HK-2 (cell line): ENCODE data around the gene GABRB1.
"Not testable (repeated sequence)": the region's sequence is repeated elsewhere in the genome, so short reads cannot be mapped to it uniquely, and the experiment has no call there.

Experiments
- DNase-seq: peaks from one replicate; pipeline ENCODE4 v3.0.0-alpha.2; 2018; ENCODE audit not compliant: unreplicated experiment

GABRB1 gene

GRCh38 chr4:47289805-47290204 lies 258.4 kb downstream of the GABRB1 start:
- DNase-seq: no peak

DNA sequence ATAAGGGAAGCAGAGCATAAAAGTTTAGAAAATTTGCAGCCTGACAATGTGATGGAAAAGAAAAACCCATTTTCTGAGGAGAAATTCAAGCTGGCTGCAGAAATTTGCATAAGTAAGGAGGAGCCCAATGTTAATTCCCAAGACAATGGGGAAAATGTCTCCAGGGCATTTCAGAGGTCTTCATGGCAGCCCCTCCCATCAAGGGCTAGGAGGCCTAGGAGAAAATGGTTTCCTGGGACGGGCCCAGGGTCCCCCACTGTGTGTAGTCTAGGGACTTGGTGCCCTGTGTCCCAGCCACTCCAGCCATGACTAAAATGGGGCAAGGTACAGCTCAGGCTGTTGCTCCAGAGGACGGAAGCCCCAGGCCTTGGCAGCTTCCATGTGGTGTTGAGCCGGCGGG lies 259.5 kb downstream of the GABRB1 start:
- DNase-seq: not testable (repeated sequence)

GRCh38 chr4:47309165-47309564 lies 277.8 kb downstream of the GABRB1 start:
- DNase-seq: no peak

DNA sequence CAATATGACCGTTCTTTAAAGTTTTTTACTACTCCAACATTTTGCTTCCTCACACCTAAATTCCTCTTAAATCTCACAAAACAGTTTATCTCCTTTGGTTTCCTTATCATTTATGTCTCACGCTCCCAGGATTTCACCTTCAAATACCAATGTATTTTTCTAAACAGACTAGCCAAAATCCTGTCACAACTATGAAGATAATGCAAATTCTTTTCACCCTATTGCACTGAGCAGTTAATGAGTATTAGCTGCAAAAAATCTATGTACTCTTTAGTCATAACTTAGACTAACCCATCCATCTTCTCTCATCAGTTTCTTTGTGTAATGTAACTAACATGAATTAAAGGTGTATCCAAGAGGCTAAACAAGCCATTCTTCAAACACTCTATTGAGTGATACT lies 280.8 kb downstream of the GABRB1 start:
- DNase-seq: no peak

DNA sequence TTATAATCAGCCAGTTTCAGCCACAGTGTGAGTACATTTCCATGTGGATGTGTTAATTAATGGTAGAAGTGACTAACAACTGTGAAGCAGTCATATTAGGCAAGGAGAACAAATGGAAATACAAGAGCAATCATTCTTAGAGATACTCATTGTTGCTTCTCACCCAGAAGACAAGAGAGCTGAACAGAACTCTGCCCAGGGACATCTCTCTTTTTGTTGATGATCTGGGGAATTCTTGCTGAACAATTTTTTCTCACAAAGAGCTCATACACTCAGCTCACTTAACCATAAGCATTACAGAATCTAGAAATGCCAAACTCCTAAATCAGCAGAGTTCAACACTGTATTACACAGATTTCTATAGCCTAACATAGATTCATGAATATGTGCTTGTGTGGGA lies 282.0 kb downstream of the GABRB1 start:
- no peak for DNase-seq

DNA sequence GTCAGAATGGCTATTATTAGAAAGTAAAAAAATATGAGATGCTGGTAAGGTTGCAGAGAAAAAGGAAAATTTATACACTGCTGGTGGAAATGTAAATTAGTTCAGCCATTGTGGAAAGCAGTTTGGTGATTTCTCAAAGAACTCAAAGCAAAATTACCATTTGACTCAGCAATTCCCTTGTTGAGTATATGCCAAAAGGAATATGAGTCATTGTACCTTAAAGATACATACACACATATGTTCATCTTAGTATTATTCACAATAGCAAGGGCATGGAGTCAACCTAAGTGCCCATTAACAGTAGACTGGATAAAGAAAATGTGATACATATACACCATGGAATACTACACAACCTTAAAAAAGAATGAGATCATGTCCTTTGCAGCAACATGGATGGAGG lies 284.0 kb downstream of the GABRB1 start:
- no peak for DNase-seq

GRCh38 chr4:47326025-47326424 lies 294.7 kb downstream of the GABRB1 start:
- DNase-seq: no peak

- DNase-seq: no peak
These were observed 299.5 kb downstream of the GABRB1 start for GRCh38 chr4:47330866-47331265.

DNA sequence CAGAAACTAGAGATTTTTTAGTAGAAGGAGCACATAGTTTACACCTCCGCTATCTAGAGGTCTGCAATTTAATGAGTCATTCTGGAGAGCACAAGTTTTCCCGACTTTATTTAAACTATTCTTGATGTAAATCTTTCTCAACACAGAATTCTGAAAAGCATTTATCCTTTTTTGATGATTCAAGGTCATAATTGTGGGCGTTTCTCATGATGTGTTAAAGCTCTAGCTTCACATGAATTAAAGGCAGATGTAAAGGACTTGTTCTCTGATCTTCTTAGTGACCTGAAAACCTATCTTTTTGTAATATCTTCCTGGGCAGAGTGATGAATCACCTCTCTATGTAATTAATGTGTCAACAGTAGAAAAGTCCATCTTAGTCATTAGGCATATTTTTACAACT lies 303.3 kb downstream of the GABRB1 start:
- DNase-seq: no peak

DNA sequence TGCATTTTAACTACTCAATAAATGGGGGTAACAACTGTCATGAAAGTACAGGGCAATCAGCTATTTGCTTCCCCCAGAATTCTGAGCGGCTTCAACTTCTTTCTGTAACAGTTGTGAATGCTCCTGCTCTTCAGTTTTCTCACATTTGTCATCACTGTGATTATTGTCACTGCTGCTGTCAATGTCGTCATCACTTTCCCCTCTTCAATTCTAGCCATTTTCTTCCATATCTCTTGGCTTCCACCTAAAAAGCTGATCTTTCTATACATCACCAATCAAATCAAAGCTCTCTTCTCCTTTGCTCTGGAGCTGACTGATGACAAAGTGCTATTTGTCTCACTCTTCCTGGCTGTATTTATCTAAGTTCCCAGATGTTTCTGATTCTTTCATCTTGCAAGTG lies 306.5 kb downstream of the GABRB1 start:
- no peak for DNase-seq

GRCh38 chr4:47340914-47341313 lies 309.5 kb downstream of the GABRB1 start:
- DNase-seq: no peak

GRCh38 chr4:47342796-47343195 lies 311.4 kb downstream of the GABRB1 start:
- no peak for DNase-seq

DNA sequence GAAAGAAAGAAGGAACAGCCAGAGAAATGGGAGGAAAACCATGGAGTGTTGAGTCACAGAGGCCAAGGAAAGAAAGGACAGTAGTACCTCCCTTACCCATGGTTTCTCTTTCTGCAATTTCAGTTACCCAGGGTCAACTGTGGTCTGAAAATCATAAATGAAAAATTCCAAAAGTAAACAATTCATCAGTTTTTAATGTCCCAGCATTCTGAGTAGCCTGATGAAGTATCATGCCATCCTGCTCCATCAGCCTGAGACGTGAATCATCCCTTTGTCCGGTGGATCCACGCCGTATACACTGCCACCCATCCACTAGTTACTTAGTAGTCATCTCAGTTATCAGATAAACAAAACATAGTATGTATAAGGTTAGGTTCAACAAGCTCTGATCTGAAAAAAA lies 318.0 kb downstream of the GABRB1 start:
- no peak for DNase-seq

DNA sequence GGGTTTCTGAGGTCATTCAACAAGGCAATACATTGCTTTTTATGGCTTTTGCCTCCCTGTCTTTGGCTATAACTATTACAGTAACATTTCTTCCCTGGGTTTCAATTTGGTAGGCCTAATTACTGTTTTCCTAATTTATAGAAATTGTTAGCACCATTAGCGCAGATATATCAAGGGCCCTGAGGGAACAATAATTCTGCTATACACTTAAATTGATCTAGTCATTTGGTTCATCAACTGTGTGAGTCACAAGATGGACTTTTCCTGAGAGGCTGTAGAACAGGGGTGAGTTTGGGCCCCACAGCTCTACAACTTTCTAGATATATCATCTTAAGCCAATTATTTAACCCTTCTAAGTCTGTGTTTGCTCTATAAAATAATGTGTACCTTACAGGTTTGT lies 324.2 kb downstream of the GABRB1 start:
- DNase-seq: no peak

DNA sequence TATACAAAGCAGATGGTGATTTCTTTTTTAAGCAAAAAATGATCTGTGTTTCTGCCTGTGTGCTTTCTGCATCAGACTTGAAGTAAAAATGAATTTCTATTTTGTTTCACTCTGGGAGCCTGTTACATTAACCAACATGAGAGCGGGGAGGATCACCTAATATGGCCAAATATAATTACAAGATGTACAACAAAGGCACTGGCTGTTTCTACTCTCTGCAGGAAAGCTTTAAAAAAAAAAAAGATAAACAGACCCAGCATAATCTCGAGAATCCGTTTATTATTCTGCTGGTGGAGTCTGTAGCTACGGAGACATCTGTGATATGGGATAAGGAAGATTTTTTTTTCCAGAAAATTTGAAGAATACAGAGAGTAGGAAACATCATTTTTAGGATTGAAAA lies 328.5 kb downstream of the GABRB1 start:
- DNase-seq: no peak

GRCh38 chr4:47367761-47368160 lies 336.4 kb downstream of the GABRB1 start:
- DNase-seq: no peak

DNA sequence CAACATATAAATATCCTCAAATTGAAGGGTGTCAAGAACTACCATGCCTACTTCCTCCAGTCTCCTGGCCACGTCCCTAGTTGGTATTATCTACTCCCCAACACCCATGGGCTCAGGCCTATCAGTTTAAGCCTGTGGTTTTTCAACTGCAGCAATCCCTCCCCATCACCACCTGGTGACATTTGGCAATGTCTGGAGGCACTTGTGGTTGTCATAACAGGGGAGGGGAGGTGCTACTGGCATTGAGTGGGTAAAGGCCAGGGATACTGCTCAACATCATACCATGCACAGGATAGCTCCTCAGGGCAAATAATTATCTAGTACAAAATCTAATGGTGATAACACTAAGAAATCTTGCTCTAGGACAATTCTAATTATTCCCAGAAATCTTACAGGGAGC lies 336.8 kb downstream of the GABRB1 start:
- no peak for DNase-seq

DNA sequence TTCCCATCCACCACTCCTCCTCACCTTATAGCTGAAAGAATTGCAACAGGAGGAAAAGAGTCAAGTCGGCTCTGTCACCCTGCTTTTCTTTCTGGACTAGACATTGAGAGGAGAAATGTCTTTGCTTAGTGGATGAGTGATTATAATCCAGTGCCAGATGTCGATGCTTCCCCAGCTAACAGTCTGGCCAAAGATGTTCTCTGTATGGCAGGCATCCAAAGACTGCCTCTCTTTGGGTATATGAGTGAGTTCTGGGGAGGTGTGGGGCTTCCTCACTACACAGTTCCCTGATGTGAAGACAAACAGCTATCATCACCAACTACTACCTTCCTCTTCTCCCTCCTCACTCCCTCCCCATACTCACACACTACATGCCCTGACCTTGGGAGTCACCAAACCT lies 341.2 kb downstream of the GABRB1 start:
- no peak for DNase-seq

DNA sequence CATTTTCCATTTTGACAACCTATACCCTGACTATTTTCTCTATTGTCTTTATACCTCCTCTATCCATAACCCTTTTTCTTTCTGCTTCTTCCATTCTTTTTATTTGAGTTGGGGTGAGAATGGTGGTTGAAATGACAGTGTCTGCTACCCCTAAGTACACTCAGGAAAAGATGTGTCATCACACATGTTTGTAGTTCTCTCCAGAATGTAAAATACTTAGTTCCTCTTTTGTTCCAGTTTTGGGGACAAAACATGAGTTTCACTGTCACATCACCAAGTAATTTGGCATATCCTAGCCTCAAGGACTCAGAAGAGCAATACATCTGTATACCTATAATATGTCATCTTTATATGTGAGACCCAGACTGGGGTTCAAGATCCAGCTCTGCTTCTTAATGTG lies 341.8 kb downstream of the GABRB1 start:
- DNase-seq: no peak

GRCh38 chr4:47373709-47374108 lies 342.3 kb downstream of the GABRB1 start:
- DNase-seq: no peak

DNA sequence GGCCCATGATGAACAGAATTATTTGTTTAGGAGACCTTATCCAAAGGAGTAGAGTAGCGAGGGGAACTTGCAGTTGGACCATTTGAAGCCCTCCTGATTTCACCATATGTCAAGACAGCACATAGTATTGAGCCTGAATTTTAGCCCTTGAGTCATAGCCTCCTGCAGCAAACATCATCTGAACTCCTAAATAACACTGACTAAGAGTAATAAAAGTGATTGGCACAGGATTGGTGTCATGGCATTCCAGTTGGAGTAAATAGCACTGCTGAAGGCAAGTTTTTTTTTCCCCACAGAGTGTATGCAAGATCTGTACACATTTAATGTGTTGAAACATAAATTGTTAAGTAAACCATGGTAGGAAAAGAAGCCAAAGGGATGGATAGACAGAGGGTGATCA lies 343.1 kb downstream of the GABRB1 start:
- DNase-seq: no peak

DNA sequence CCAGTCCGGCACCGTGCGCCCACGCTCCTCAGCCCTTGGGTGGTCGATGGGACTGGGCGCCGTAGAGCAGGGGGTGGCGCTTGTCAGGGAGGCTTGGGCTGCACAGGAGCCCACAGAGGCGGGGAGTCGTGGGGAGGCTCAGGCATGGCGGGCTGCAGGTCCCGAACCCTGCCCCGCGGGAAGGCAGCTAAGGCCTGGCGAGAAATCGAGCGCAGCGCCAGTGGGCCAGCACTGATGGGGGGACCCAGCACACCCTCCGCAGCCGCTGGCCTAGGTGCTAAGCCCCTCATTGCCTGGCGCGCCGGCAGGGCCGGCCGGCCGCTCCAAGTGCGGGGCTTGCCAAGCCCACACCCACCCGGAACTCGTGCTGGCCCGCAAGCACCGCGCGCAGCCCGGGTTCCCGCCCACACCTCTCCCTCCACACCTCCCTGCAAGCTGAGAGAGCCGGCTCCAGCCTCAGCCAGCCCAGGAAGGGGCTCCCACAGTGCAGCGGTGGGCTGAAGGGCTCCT lies 346.7 kb downstream of the GABRB1 start:
- DNase-seq: not testable (repeated sequence)

DNA sequence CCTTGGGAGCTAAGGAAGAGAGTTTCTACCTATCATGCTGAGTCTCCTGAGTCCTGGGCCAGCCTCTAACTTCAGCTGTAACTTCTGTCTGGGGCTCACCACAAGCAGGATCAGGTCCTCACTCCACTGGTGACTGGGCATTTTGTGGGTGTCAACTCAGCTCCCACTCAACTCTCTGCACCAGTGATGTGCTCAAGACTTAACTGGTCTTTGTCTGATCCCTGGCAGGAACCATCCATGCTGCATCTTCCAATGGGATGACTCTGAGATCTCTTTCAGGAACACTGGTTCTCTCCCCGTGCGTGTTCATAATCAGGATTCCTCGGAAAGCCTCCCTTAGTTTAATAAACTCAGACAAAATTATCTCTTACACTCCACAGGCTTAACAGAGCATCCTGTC lies 349.8 kb downstream of the GABRB1 start:
- DNase-seq: no peak

DNA sequence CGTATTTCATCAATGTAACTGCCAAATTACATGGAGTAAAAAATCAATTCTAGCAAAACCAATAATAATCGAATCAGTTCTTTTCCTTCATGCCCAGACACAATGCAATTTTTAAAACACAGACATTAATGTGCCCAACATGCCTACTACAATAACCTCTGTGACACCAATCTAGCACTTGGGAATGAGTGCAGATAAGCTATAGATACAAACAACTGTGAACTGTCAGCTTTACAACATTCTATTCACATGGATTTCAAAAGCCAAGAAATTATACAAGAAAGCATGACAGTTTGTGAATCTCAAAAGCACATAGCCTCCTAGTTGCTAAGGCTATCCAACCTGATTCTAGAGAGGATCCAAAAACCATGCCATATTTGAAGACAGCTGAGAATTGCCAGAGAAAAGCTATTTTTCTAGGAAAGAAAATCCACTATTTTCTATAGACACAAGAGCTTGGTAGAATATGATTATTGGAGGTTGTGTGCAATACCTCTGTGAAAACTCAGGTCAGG lies 351.5 kb downstream of the GABRB1 start:
- DNase-seq: no peak
